Suprapubic skin (tissue), 3 donors: Measurements from ENCODE around the gene FCMR.

Experiments used
- POLR2A ChIP-seq, 2 donors: fragments of 450-650 bp; IDR thresholded peaks; one replicate each; pipeline ENCODE4 v1.6.1; 2017; ENCODE audit warnings: antibody characterized with exemption in 2 of 2, mild to moderate bottlenecking in 2 of 2, moderate library complexity in 2 of 2
- TF ChIP-seq, protein P1 (sequence below), 2 donors: fragments of 200-600 bp in 1 of 2; fragments of 450-650 bp in 1 of 2; sonication (generic) in 1 of 2; IDR thresholded peaks; one replicate each; pipeline ENCODE4 v1.5.1; 2016 to 2019; ENCODE audit warnings: antibody characterized with exemption in 2 of 2, mild to moderate bottlenecking in 1 of 2, moderate library complexity in 1 of 2

GRCh38 chr1:206887701-206888100 lies 34.0 kb downstream of the FCMR start:
- TF ChIP-seq, protein P1, sequence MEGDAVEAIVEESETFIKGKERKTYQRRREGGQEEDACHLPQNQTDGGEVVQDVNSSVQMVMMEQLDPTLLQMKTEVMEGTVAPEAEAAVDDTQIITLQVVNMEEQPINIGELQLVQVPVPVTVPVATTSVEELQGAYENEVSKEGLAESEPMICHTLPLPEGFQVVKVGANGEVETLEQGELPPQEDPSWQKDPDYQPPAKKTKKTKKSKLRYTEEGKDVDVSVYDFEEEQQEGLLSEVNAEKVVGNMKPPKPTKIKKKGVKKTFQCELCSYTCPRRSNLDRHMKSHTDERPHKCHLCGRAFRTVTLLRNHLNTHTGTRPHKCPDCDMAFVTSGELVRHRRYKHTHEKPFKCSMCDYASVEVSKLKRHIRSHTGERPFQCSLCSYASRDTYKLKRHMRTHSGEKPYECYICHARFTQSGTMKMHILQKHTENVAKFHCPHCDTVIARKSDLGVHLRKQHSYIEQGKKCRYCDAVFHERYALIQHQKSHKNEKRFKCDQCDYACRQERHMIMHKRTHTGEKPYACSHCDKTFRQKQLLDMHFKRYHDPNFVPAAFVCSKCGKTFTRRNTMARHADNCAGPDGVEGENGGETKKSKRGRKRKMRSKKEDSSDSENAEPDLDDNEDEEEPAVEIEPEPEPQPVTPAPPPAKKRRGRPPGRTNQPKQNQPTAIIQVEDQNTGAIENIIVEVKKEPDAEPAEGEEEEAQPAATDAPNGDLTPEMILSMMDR (IDR thresholded peaks at IDR 0.05) = no peak
- no peak for TF ChIP-seq POLR2A (IDR thresholded peaks at IDR 0.05)
